ENCODE results near the gene ICOS.

DNA sequence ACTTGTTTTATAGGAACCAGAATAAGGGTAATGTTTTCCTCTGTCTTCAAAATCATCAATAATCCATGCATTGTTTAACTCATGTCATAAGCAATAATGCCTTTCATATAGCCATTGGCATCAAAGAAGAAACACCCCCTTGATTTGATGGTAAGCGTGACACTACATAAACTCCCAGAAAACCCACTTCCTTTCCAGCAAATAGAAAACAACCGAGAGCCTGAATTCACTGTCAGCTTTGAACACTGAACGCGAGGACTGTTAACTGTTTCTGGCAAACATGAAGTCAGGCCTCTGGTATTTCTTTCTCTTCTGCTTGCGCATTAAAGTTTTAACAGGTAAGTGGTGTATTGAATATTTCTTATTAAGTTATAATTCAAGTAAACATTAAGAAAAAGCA, at the start of gene ICOS:
- TF ChIP-seq, protein P1, sequence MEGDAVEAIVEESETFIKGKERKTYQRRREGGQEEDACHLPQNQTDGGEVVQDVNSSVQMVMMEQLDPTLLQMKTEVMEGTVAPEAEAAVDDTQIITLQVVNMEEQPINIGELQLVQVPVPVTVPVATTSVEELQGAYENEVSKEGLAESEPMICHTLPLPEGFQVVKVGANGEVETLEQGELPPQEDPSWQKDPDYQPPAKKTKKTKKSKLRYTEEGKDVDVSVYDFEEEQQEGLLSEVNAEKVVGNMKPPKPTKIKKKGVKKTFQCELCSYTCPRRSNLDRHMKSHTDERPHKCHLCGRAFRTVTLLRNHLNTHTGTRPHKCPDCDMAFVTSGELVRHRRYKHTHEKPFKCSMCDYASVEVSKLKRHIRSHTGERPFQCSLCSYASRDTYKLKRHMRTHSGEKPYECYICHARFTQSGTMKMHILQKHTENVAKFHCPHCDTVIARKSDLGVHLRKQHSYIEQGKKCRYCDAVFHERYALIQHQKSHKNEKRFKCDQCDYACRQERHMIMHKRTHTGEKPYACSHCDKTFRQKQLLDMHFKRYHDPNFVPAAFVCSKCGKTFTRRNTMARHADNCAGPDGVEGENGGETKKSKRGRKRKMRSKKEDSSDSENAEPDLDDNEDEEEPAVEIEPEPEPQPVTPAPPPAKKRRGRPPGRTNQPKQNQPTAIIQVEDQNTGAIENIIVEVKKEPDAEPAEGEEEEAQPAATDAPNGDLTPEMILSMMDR (conservative IDR thresholded peaks at IDR 0.05; ENCODE audit: low read depth, low read length) = no peak
- TF ChIP-seq BHLHE40 (IDR thresholded peaks at IDR 0.05; ENCODE audit: low read depth, low read length) (no peak), POLR2A (IDR thresholded peaks at IDR 0.05; ENCODE audit: low read depth, low read length) (no peak), CEBPB (IDR thresholded peaks at IDR 0.05; ENCODE audit: low read depth, low read length) (no peak), MXI1 (IDR thresholded peaks at IDR 0.05; ENCODE audit: borderline replicate concordance, low read depth, low read length) (no peak)

All from IMR-90 (cell line).